Breast epithelium (tissue), 4 donors: Measurements from ENCODE around the gene GNG14. TPM values are rescaled to one million over a fixed set of nuclear protein-coding genes. Genes with fewer than 3 reads are reported as not detected.

Source experiments
- DNase-seq, 2 donors: peaks; one replicate each; pipeline ENCODE4 v3.0.0-alpha.2; 2019; ENCODE audit warnings: low spot score in 2 of 2
- H3K27ac ChIP-seq, 2 donors: fragments of 200-600 bp; sonication (generic) in 1 of 2; one replicate each; pipeline ENCODE4 v1.5.1; 2016 to 2019; ENCODE audit warnings: mild to moderate bottlenecking in 1 of 2
- H3K27me3 ChIP-seq, 2 donors: fragments of 200-600 bp; sonication (generic) in 1 of 2; one replicate each; pipeline versions ENCODE4 v1.5.1 to v1.6.0; 2017 to 2019; ENCODE audit warnings: control low read depth in 1 of 2, mild to moderate bottlenecking in 1 of 2
- H3K36me3 ChIP-seq: fragments of 200-600 bp; one replicate; pipeline ENCODE4 v1.5.1; 2019
- H3K4me1 ChIP-seq, 2 donors: fragments of 200-600 bp; sonication (generic); one replicate each; pipeline ENCODE4 v1.5.1; 2016 to 2019; ENCODE audit warnings: control low read depth in 1 of 2
- H3K4me3 ChIP-seq, 3 donors: fragments of 200-600 bp; sonication (generic); 1 replicate in 2 of 3; 2 replicates in 1 of 3; pipeline ENCODE4 v1.5.1; 2016 to 2019; ENCODE audit warnings: mild to moderate bottlenecking in 3 of 3, moderate library complexity in 2 of 3
- H3K9me3 ChIP-seq, 2 donors: fragments of 200-600 bp; sonication (generic) in 1 of 2; one replicate each; pipeline ENCODE4 v1.5.1; 2016 to 2019; ENCODE audit warnings: control low read depth in 1 of 2
- POLR2A ChIP-seq: fragments of 450-650 bp; IDR thresholded peaks from one replicate; pipeline ENCODE4 v1.6.1; 2016; ENCODE audit warnings: antibody characterized with exemption, mild to moderate bottlenecking, moderate library complexity
- POLR2AphosphoS5 ChIP-seq, 3 donors: sonication (generic); formaldehyde crosslinking; IDR thresholded peaks; one replicate each; pipeline ENCODE4 v1.6.1; 2017; ENCODE audit warnings: antibody characterized with exemption in 3 of 3
- intact Hi-C: fragments of 100-400 bp; cut with DNase I; formaldehyde crosslinking; loops from one replicate; pipeline ENCODE4 v1.15.1; 2023; ENCODE audit warnings: low total_unique reads
- total RNA-seq, 3 donors: library from RNA; depleted of rRNA; stranded (reverse); fragments of >200 nt; gene quantifications; one replicate each; pipeline ENCODE4 v1.1.0, GENCODE V29; 2016
- TF ChIP-seq, protein P1 (sequence below), 3 donors: fragments of 450-650 bp; IDR thresholded peaks; one replicate each; pipeline ENCODE4 v1.5.1; 2016 to 2017; ENCODE audit warnings: antibody characterized with exemption in 3 of 3, mild to moderate bottlenecking in 3 of 3, moderate library complexity in 3 of 3

The GNG14 gene
- total RNA-seq, 3 donors from 2014 or later, result not detected

GRCh38 chr19:12685831-12686230 lies 2.0 kb upstream of the GNG14 start:
- H3K27ac ChIP-seq, result no peak overlapping the region
- no peaks in the 10 kb centered on the region for H3K36me3 ChIP-seq
- intact Hi-C loops, result no loop called here
- no peak overlapping the region for H3K4me3 ChIP-seq
- H3K9me3 ChIP-seq, result no peaks in the 10 kb centered on the region
- TF ChIP-seq POLR2A (no peak), POLR2AphosphoS5 (IDR thresholded peaks at IDR 0.05) (no peak)
- TF ChIP-seq, protein P1, sequence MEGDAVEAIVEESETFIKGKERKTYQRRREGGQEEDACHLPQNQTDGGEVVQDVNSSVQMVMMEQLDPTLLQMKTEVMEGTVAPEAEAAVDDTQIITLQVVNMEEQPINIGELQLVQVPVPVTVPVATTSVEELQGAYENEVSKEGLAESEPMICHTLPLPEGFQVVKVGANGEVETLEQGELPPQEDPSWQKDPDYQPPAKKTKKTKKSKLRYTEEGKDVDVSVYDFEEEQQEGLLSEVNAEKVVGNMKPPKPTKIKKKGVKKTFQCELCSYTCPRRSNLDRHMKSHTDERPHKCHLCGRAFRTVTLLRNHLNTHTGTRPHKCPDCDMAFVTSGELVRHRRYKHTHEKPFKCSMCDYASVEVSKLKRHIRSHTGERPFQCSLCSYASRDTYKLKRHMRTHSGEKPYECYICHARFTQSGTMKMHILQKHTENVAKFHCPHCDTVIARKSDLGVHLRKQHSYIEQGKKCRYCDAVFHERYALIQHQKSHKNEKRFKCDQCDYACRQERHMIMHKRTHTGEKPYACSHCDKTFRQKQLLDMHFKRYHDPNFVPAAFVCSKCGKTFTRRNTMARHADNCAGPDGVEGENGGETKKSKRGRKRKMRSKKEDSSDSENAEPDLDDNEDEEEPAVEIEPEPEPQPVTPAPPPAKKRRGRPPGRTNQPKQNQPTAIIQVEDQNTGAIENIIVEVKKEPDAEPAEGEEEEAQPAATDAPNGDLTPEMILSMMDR (IDR thresholded peaks at IDR 0.05), result no peak
- no peaks in the 10 kb centered on the region for H3K4me1 ChIP-seq
- H3K27me3 ChIP-seq, result no peaks in the 10 kb centered on the region
- DNase-seq, result no peak

- H3K4me3 ChIP-seq, result no peak overlapping the region
- H3K9me3 ChIP-seq, result no peaks in the 10 kb centered on the region
- no peak for DNase-seq
- no peaks in the 10 kb centered on the region for H3K27me3 ChIP-seq
- intact Hi-C loops, result no loop called here
- TF ChIP-seq POLR2A (no peak), POLR2AphosphoS5 (IDR thresholded peaks at IDR 0.05) (no peak)
- TF ChIP-seq, protein P1 (IDR thresholded peaks at IDR 0.05), result no peak
- no peak overlapping the region for H3K27ac ChIP-seq
- no peaks in the 10 kb centered on the region for H3K4me1 ChIP-seq
- no peaks in the 10 kb centered on the region for H3K36me3 ChIP-seq
Observed at GRCh38 chr19:12689012-12689411, 1.2 kb downstream of the GNG14 start.

- H3K27me3 ChIP-seq, result no peaks in the 10 kb centered on the region
- no peak overlapping the region for H3K4me3 ChIP-seq
- TF ChIP-seq POLR2AphosphoS5 (IDR thresholded peaks at IDR 0.05) (no peak), POLR2A (no peak)
- TF ChIP-seq, protein P1 (IDR thresholded peaks at IDR 0.05), result no peak
- intact Hi-C loops, result no loop called here
- no peaks in the 10 kb centered on the region for H3K4me1 ChIP-seq
- H3K36me3 ChIP-seq, result no peaks in the 10 kb centered on the region
- no peak for DNase-seq
- H3K27ac ChIP-seq, result no peak overlapping the region
- H3K9me3 ChIP-seq, result no peaks in the 10 kb centered on the region
Observed at GRCh38 chr19:12689581-12690216, 1.9 kb downstream of the GNG14 start.

GRCh38 chr19:12692960-12693359 lies 5.2 kb downstream of the GNG14 start:
- TF ChIP-seq, protein P1 (IDR thresholded peaks at IDR 0.05), result no peak
- TF ChIP-seq POLR2A, result no peak
- TF ChIP-seq POLR2AphosphoS5 (IDR thresholded peaks at IDR 0.05), result no peak
- no peaks in the 10 kb centered on the region for H3K27me3 ChIP-seq
- H3K4me3 ChIP-seq, result no peak overlapping the region
- intact Hi-C loops, result no loop called here
- H3K27ac ChIP-seq, result no peak overlapping the region
- H3K4me1 ChIP-seq, result peaks cover 4 to 5% of the 10 kb centered on the region in 2 donors
- H3K9me3 ChIP-seq, result no peaks in the 10 kb centered on the region
- no peak for DNase-seq
- no peaks in the 10 kb centered on the region for H3K36me3 ChIP-seq

- intact Hi-C loops, result no loop called here
- TF ChIP-seq, protein P1 (IDR thresholded peaks at IDR 0.05), result no peak
- TF ChIP-seq POLR2AphosphoS5 (IDR thresholded peaks at IDR 0.05) (no peak), POLR2A (no peak)
- Histone ChIP-seq H3K4me3 (no peak overlapping the region), H3K27me3 (no peaks in the 10 kb centered on the region), H3K36me3 (no peaks in the 10 kb centered on the region), H3K27ac (no peak overlapping the region), H3K9me3 (no peaks in the 10 kb centered on the region), H3K4me1 (peaks cover 4 to 5% of the 10 kb centered on the region in 2 donors)
- DNase-seq, result no peak
Observed at GRCh38 chr19:12694641-12695040, 6.8 kb downstream of the GNG14 start.
